GDM1 (cell line): ENCODE measurements around the gene OCEL1.
"Not testable (repeated sequence)": the region's sequence is repeated elsewhere in the genome, so short reads cannot be mapped to it uniquely, and the experiment has no call there.

Source experiments
- DNase-seq: peaks from one replicate; lab custom pipeline; 2025; lab: John Stamatoyannopoulos, UW

Gene OCEL1

GRCh38 chr19:17262557-17262956 is 36.5 kb downstream of the OCEL1 start:
- DNase-seq, result no peak

GRCh38 chr19:17263712-17264640 is 38.0 kb downstream of the OCEL1 start:
- no peak for DNase-seq

- DNase-seq, result no peak
These were observed 38.6 kb downstream of the OCEL1 start, which contains the start of gene USHBP1 for GRCh38 chr19:17264641-17264979. Gene USHBP1 (minus strand): TSS chr19:17264745. CDS start chr19:17264299, 446 bp downstream.

- DNase-seq, result no peak
These were observed 40.0 kb downstream of the OCEL1 start for GRCh38 chr19:17266026-17266425.

- no peak for DNase-seq
These were observed 40.6 kb downstream of the OCEL1 start for GRCh38 chr19:17266589-17266974.

GRCh38 chr19:17266975-17267788 is 41.2 kb downstream of the OCEL1 start, which contains the start of gene BABAM1:
Gene BABAM1 (plus strand): TSS chr19:17267443. CDS start chr19:17268807, 1,364 bp downstream.
- peak; percentile 98 for DNase-seq

- DNase-seq, result no peak
These were observed 42.7 kb downstream of the OCEL1 start for GRCh38 chr19:17268754-17269153.

- not testable (repeated sequence) for DNase-seq
These were observed 48.9 kb downstream of the OCEL1 start for GRCh38 chr19:17274892-17275291.

GRCh38 chr19:17275441-17276175 is 49.6 kb downstream of the OCEL1 start:
- DNase-seq, result no peak
